Measurements from ENCODE around the gene FBXO27. TPM values are rescaled to one million over a fixed set of nuclear protein-coding genes. Genes with fewer than 3 reads are reported as not detected.
"Not testable (repeated sequence)": the region's sequence is repeated elsewhere in the genome, so short reads cannot be mapped to it uniquely, and the experiment has no call there.

The FBXO27 gene
- total RNA-seq, 1 donor from 2014 or later, result 4.7 TPM

GRCh38 chr19:39038098-39038497 is 5.7 kb upstream of the FBXO27 start:
- DNase-seq, result no peak

GRCh38 chr19:39037194-39037593 is 4.8 kb upstream of the FBXO27 start:
- DNase-seq, result no peak

- no peak for DNase-seq
Measured at GRCh38 chr19:39036581-39036980, 4.2 kb upstream of the FBXO27 start.

GRCh38 chr19:39031368-39032062 is 834 bp downstream of the FBXO27 start:
- no peak for DNase-seq

GRCh38 chr19:39030854-39031367 is 1.4 kb downstream of the FBXO27 start:
- no peak for DNase-seq

- no peak for DNase-seq
Measured at GRCh38 chr19:39024875-39025641, 7.3 kb downstream of the FBXO27 start.

- no peak for DNase-seq
Measured at GRCh38 chr19:39021063-39021462, 11.3 kb downstream of the FBXO27 start.

- DNase-seq, result no peak
Measured at GRCh38 chr19:39017646-39018045, 14.7 kb downstream of the FBXO27 start.

- DNase-seq, result peak; percentile 54
Measured at GRCh38 chr19:39017026-39017425, 15.3 kb downstream of the FBXO27 start.

- no peak for DNase-seq
Measured at GRCh38 chr19:39014037-39014436, 18.3 kb downstream of the FBXO27 start.

- DNase-seq, result no peak
Measured at GRCh38 chr19:39009001-39009400, 23.3 kb downstream of the FBXO27 start.

- DNase-seq, result no peak
Measured at GRCh38 chr19:39008137-39008536, 24.2 kb downstream of the FBXO27 start.

- no peak for DNase-seq
Measured at GRCh38 chr19:39007096-39007495, 25.3 kb downstream of the FBXO27 start.

GRCh38 chr19:39004403-39004802 is 27.9 kb downstream of the FBXO27 start:
- no peak for DNase-seq

- no peak for DNase-seq
Measured at GRCh38 chr19:39003796-39004195, 28.6 kb downstream of the FBXO27 start.

- no peak for DNase-seq
Measured at GRCh38 chr19:39003188-39003587, 29.2 kb downstream of the FBXO27 start.

GRCh38 chr19:39001041-39001440 is 31.3 kb downstream of the FBXO27 start:
- DNase-seq, result no peak

- not testable (repeated sequence) for DNase-seq
Measured at GRCh38 chr19:38997576-38997975, 34.8 kb downstream of the FBXO27 start.

- no peak for DNase-seq
Measured at GRCh38 chr19:38993271-38993670, 39.1 kb downstream of the FBXO27 start.

GRCh38 chr19:38990949-38991697 is 41.2 kb downstream of the FBXO27 start:
- DNase-seq, result no peak

- not testable (repeated sequence) for DNase-seq
Measured at GRCh38 chr19:38989614-38990013, 42.7 kb downstream of the FBXO27 start.

- DNase-seq, result peak; percentile 8
Measured at GRCh38 chr19:38989066-38989605, 43.2 kb downstream of the FBXO27 start.

GRCh38 chr19:38988627-38989026 is 43.7 kb downstream of the FBXO27 start:
- not testable (repeated sequence) for DNase-seq

Data from skin of body (tissue), 2 donors.